H1 (cell line): ENCODE results near the gene MRFAP1. TPM values are rescaled to one million over a fixed set of nuclear protein-coding genes. Genes with fewer than 3 reads are reported as not detected.

Experiments used
- CTCF ChIA-PET: fragments of 300-600 bp; sonication (Branson Sonifier 250); formaldehyde crosslinking; loops from one replicate; lab custom pipeline; 2021; ENCODE audit not compliant: partially characterized antibody; lab: Charles Lee
- POLR2A ChIA-PET: fragments of 300-600 bp; sonication (Branson Sonifier 250); formaldehyde crosslinking; loops from one replicate; lab custom pipeline; 2021; ENCODE audit warnings: inconsistent platforms; ENCODE audit not compliant: partially characterized antibody; lab: Charles Lee
- DNase-seq, 2 experiments: peaks; one replicate each; pipeline versions ENCODE4 v3.0.0 to v3.0.0-alpha.2; 2010 to 2022; ENCODE audit warnings: low spot score in 2 of 2, low read depth in 1 of 2, mixed read lengths in 1 of 2
- FAIRE-seq: peaks from 2 replicates; lab custom pipeline; 2011; peaks lifted over from hg19 to GRCh38; lab: Jason Lieb, UNC
- H2AFZ ChIP-seq: 2 replicates; pipeline ENCODE4 v1.8.1; 2012; ENCODE audit warnings: low read length, inconsistent platforms
- H2AK5ac ChIP-seq: 2 replicates; pipeline ENCODE4 v1.6.1; 2013; ENCODE audit warnings: low read depth, low read length
- H2BK120ac ChIP-seq: replicated peaks from 2 replicates; pipeline ENCODE3; 2013; ENCODE audit warnings: low read depth, low read length, inconsistent platforms
- H2BK12ac ChIP-seq: 2 replicates; pipeline ENCODE4 v1.6.1; 2013; ENCODE audit warnings: low read depth, low read length
- H2BK15ac ChIP-seq: 2 replicates; pipeline ENCODE4 v1.6.1; 2013; ENCODE audit warnings: low read length
- H2BK20ac ChIP-seq: 2 replicates; pipeline ENCODE4 v1.6.1; 2013; ENCODE audit warnings: low read length
- H2BK5ac ChIP-seq: 2 replicates; pipeline ENCODE4 v1.6.1; 2013; ENCODE audit warnings: low read depth, low read length
- H3K14ac ChIP-seq: 2 replicates; pipeline ENCODE4 v1.6.1; 2013; ENCODE audit warnings: inconsistent platforms; ENCODE audit not compliant: insufficient read length
- H3K18ac ChIP-seq: 2 replicates; pipeline ENCODE4 v1.6.1; 2013; ENCODE audit warnings: low read length; ENCODE audit errors: extremely low read depth
- H3K23ac ChIP-seq: 2 replicates; pipeline ENCODE4 v1.6.1; 2013; ENCODE audit warnings: inconsistent platforms; ENCODE audit not compliant: insufficient read length
- H3K23me2 ChIP-seq: 2 replicates; pipeline ENCODE4 v1.6.1; 2013; ENCODE audit warnings: low read depth, low read length
- H3K27ac ChIP-seq: 2 replicates; pipeline ENCODE4 v1.6.1; 2011; ENCODE audit warnings: low read depth, low read length, inconsistent platforms
- H3K27me3 ChIP-seq, 4 experiments: replicated peaks in 1 of 4; 1 replicate in 1 of 4; 2 replicates in 3 of 4; pipeline versions ENCODE4 v1.6.1 to v1.8.1; 2011 to 2013; ENCODE audit warnings: low read length in 3 of 4, mild to moderate bottlenecking in 3 of 4, inconsistent platforms in 2 of 4, mixed read lengths in 2 of 4, moderate library complexity in 1 of 4; ENCODE audit not compliant: control insufficient read depth in 3 of 4, insufficient read depth in 3 of 4; ENCODE audit errors: extremely low read depth in 1 of 4
- H3K36me3 ChIP-seq, 4 experiments: 2 replicates each; pipeline versions ENCODE4 v1.6.1 to v1.8.1; 2011 to 2013; ENCODE audit warnings: mild to moderate bottlenecking in 4 of 4, low read length in 3 of 4, moderate library complexity in 2 of 4, control low read depth in 1 of 4, inconsistent platforms in 1 of 4; ENCODE audit not compliant: insufficient read depth in 4 of 4, control insufficient read depth in 2 of 4
- H3K4ac ChIP-seq: replicated peaks from 2 replicates; pipeline ENCODE3; 2013; ENCODE audit warnings: low read length, low read depth, mixed read lengths, inconsistent platforms; ENCODE audit not compliant: insufficient read length
- H3K4me1 ChIP-seq, 4 experiments: replicated peaks in 1 of 4; 1 replicate in 1 of 4; 2 replicates in 3 of 4; pipeline versions ENCODE4 v1.6.1 to v1.8.1; 2011 to 2013; ENCODE audit warnings: low read length in 3 of 4, inconsistent platforms in 2 of 4, mixed read lengths in 1 of 4; ENCODE audit not compliant: insufficient read depth in 4 of 4, control insufficient read depth in 3 of 4
- H3K4me2 ChIP-seq, 2 experiments: 2 replicates each; pipeline versions ENCODE4 v1.6.1 to v1.8.1; 2011 to 2013; ENCODE audit warnings: low read depth in 2 of 2, low read length in 2 of 2, control low read depth in 1 of 2, inconsistent platforms in 1 of 2, mild to moderate bottlenecking in 1 of 2; ENCODE audit not compliant: insufficient read depth in 1 of 2
- H3K4me3 ChIP-seq, 4 experiments: fragments of 200-600, 300-600 bp in 1 of 4; sonication (generic), shearing (Covaris generic), sonication (Bioruptor Twin) in 1 of 4; 2 replicates each; pipeline versions ENCODE4 v1.5.1 to v1.8.1; 2011 to 2016; ENCODE audit warnings: low read length in 4 of 4, low read depth in 3 of 4, control low read depth in 2 of 4, inconsistent platforms in 2 of 4, mild to moderate bottlenecking in 2 of 4, mixed read lengths in 1 of 4, moderate library complexity in 1 of 4; ENCODE audit not compliant: insufficient read depth in 2 of 4; ENCODE audit errors: extremely low read depth in 1 of 4
- H3K56ac ChIP-seq: replicated peaks from 2 replicates; pipeline ENCODE3; 2013; ENCODE audit warnings: low read depth, mild to moderate bottlenecking, mixed read lengths, low read length, inconsistent platforms; ENCODE audit not compliant: insufficient read length
- H3K79me1 ChIP-seq: 2 replicates; pipeline ENCODE4 v1.6.1; 2013; ENCODE audit warnings: low read depth, low read length, control low read depth
- H3K79me2 ChIP-seq, 2 experiments: 2 replicates each; pipeline versions ENCODE4 v1.6.1 to v1.8.1; 2012 to 2013; ENCODE audit warnings: low read length in 2 of 2, mild to moderate bottlenecking in 2 of 2, inconsistent platforms in 1 of 2; ENCODE audit not compliant: insufficient read depth in 2 of 2, control insufficient read depth in 1 of 2
- H3K9ac ChIP-seq, 4 experiments: replicated peaks in 1 of 4; 1 replicate in 1 of 4; 2 replicates in 3 of 4; pipeline versions ENCODE4 v1.6.1 to v1.8.1; 2011 to 2013; ENCODE audit warnings: low read depth in 3 of 4, low read length in 3 of 4, control low read depth in 2 of 4, mild to moderate bottlenecking in 2 of 4, moderate library complexity in 2 of 4, inconsistent platforms in 1 of 4; ENCODE audit errors: extremely low read depth in 1 of 4
- H3K9me3 ChIP-seq, 2 experiments: 2 replicates each; pipeline versions ENCODE4 v1.6.1 to v1.8.1; 2012 to 2013; ENCODE audit warnings: mild to moderate bottlenecking in 2 of 2, moderate library complexity in 2 of 2, control low read depth in 1 of 2, inconsistent platforms in 1 of 2, low read depth in 1 of 2, low read length in 1 of 2, mixed read lengths in 1 of 2; ENCODE audit not compliant: insufficient read depth in 2 of 2
- H4K20me1 ChIP-seq, 2 experiments: replicated peaks in 1 of 2; 2 replicates each; pipeline versions ENCODE3 to v1.8.1; 2011 to 2013; ENCODE audit warnings: inconsistent platforms in 2 of 2, low read length in 2 of 2, mild to moderate bottlenecking in 1 of 2; ENCODE audit not compliant: insufficient read depth in 2 of 2, control insufficient read depth in 1 of 2
- H4K5ac ChIP-seq: 2 replicates; pipeline ENCODE4 v1.6.1; 2013; ENCODE audit warnings: low read length, low read depth, mixed read lengths, inconsistent platforms; ENCODE audit not compliant: insufficient read length
- H4K8ac ChIP-seq: 2 replicates; pipeline ENCODE4 v1.8.0; 2013; ENCODE audit warnings: mild to moderate bottlenecking, moderate library complexity, low read length, inconsistent platforms; ENCODE audit not compliant: insufficient read depth; ENCODE audit errors: extremely low read depth
- H4K91ac ChIP-seq: replicated peaks from 2 replicates; pipeline ENCODE3; 2013; ENCODE audit warnings: low read length, mixed read lengths, inconsistent platforms; ENCODE audit not compliant: insufficient read length
- JUND ChIP-seq: IDR thresholded peaks from 2 replicates; pipeline ENCODE4 v1.6.1; 2011; ENCODE audit warnings: mild to moderate bottlenecking, improper control_type of control experiment, low read length
- WGBS, 2 experiments: shearing (Covaris generic) in 1 of 2; methylation state at CpG; one replicate each; pipeline versions ENCODE4 v1.1.6 to v1.1.7; 2013 to 2015; ENCODE audit warnings: low lambda C conversion rate in 2 of 2, mixed read lengths in 2 of 2, inconsistent platforms in 1 of 2, low coverage in 1 of 2, missing lambda C conversion rate in 1 of 2; ENCODE audit not compliant: insufficient replicate concordance in 2 of 2, insufficient coverage in 1 of 2, insufficient read length in 1 of 2; ENCODE audit errors: extremely low coverage in 1 of 2, missing lambda C conversion rate in 1 of 2; 5-methylcytosine and 5-hydroxymethylcytosine counted together
- polyA plus RNA-seq, 7 experiments: library from polyadenylated mRNA; depleted of rRNA in 3 of 7; stranded (reverse) in 5 of 7; unstranded in 2 of 7; fragments of >200 nt in 5 of 7; fragments of 200-250 nt in 2 of 7; gene quantifications; 1 replicate in 5 of 7; 2 replicates in 1 of 7; 4 replicates in 1 of 7; pipeline versions ENCODE4 v1.2.1 to v1.2.3, GENCODE V29; 2011 to 2013; ENCODE audit warnings: missing spikeins in 2 of 7, mixed read lengths in 2 of 7
- total RNA-seq: library from RNA; stranded (reverse); fragmentation: NEBNext Ultra II Directional; extraction: Animal tissue kit (Norgen Biotek cat#: 25700); gene quantifications from 2 replicates; pipeline ENCODE4 v1.2.1, GENCODE V29; 2021
- TF ChIP-seq, protein P1 (sequence below): IDR thresholded peaks from 2 replicates; pipeline ENCODE4 v1.6.1; 2012; ENCODE audit warnings: inconsistent platforms

The MRFAP1 gene
- total and polyA plus RNA-seq, 2 of the 8 experiments (the other 6 are each of a cell fraction or from before 2014, with no cell fraction given): 108 to 307 TPM

DNA sequence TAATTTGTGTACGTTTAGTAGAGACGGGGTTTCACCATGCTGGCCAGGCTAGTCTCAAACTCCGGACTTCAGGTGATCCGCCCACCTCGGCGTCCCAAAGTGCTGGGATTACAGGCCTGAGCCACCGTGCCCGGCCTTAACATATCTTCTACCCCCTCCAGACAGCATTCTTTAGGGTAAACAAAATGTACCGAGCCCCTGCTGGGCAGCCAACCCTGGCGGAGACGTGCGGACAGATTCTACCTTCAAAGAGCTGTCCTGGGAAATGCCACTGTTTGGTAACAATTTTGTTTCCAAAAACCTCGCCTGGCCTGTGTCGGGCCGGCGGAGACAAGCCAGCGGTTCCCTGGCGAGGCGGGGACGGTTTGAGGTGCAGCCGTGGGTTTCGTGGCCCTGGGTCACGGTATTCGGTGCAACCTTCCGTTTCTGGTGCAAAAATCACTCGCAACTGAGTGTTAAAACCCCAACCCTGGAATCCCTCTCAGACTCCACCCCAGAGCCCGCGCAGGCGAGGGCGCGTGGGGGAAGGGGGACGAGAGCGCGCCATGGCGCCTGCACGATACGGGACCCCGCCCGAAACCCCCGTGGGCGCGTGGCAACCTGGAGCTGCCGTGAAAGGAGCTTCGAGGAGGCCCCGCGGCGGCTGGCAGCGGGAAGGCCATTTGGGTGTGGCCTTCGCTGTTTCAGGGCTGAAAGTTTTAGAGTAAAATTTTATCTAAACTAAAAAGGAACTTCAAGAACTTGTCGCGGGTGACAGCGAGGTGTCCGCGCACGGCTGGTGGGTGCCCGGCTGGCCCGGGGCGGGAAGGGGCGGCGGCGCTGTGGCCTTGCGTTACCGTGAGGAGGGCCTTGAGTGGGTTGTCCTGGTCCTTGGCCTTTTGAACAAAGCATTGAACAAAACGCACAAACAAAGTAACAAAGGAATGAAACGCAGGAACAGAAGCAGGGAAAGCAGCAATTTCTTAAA is 17.0 kb downstream of the MRFAP1 start:
- Histone ChIP-seq H3K23ac (no peak overlapping the region), H3K4me1 (no peaks in the 10 kb centered on the region; a peak in 2 of 7 replicates), H2BK120ac (no peak overlapping the region), H3K23me2 (peaks cover 6% of the 10 kb centered on the region; the same call in 1 of the 2 replicates), H2BK15ac (no peak overlapping the region), H3K79me2 (no peaks in the 10 kb centered on the region), H4K91ac (no peak overlapping the region), H3K36me3 (no peaks in the 10 kb centered on the region), H4K5ac (no peak overlapping the region), H3K9me3 (no peaks in the 10 kb centered on the region), H2AFZ (peak overlapping the region; percentile 43; the same call in 1 of the 2 replicates), H3K56ac (no peak overlapping the region), H3K79me1 (no peaks in the 10 kb centered on the region), H4K8ac (no peak overlapping the region), H3K9ac (no peak overlapping the region), H2BK5ac (no peak overlapping the region), H3K4me2 (no peak overlapping the region; a peak in 1 of 4 replicates), H3K4ac (no peak overlapping the region), H3K4me3 (no peak overlapping the region), H2BK12ac (no peak overlapping the region), H3K18ac (no peak overlapping the region), H2BK20ac (no peak overlapping the region), H2AK5ac (no peak overlapping the region), H3K14ac (no peak overlapping the region), H3K27me3 (peaks cover 0 to 24% (median 16%) of the 10 kb centered on the region in 4 experiments; a peak in 5 of 7 replicates), H3K27ac (no peak overlapping the region), H4K20me1 (no peaks in the 10 kb centered on the region)
- ChIA-PET POLR2A (interaction anchor here (0.6 to 1.5 kb wide), 4 partner anchors 8 to 45 kb away, joined by 3 to 4 read pairs (median 3); a partner anchor contains a TSS), CTCF (interaction anchor here (0.7 to 2.2 kb wide), 5 partner anchors 9 to 44 kb away, joined by 3 to 8 read pairs (median 3); no protein-coding TSS in a partner anchor)
- WGBS, 2 experiments: 93% methylated on average over 62 of the region's 65 CpGs; no CpG with 5 or more reads in 1 of the 2 experiments
- no peak for DNase-seq
- no peak for TF ChIP-seq JUND
- TF ChIP-seq, protein P1, sequence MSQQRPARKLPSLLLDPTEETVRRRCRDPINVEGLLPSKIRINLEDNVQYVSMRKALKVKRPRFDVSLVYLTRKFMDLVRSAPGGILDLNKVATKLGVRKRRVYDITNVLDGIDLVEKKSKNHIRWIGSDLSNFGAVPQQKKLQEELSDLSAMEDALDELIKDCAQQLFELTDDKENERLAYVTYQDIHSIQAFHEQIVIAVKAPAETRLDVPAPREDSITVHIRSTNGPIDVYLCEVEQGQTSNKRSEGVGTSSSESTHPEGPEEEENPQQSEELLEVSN: 0 out of 2 replicates have a peak, but pooled peaks have one; percentile 12
- FAIRE-seq: no peak
